Measurements from ENCODE around the gene GNAI3.

The GNAI3 gene

DNA sequence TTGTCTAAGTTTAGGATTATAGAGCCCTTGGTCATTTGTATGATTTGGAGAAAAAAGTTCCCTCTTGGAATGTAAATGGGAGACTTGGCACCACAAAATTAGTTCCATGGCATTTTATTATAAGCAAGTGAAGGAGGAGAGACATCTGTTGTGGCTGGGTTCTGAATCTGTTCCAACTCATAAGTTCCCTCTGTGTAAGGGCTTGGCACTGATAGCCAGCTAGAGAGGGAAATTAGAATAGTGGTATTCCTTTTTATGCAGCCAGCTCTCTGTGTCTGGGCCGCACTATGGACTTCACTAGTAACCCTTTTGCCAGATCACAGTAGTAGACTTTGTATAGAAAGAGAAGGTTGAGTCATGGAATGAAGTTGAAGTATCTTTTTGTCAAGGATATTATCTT lies 31.1 kb downstream of the GNAI3 start:
- no peak for TF ChIP-seq ZC3H10 (CRISPR knock-in tag; IDR thresholded peaks at IDR 0.05)
- TF ChIP-seq OSR1 (CRISPR knock-in tag; IDR thresholded peaks at IDR 0.05) = no peak
- no peak for ATAC-seq

DNA sequence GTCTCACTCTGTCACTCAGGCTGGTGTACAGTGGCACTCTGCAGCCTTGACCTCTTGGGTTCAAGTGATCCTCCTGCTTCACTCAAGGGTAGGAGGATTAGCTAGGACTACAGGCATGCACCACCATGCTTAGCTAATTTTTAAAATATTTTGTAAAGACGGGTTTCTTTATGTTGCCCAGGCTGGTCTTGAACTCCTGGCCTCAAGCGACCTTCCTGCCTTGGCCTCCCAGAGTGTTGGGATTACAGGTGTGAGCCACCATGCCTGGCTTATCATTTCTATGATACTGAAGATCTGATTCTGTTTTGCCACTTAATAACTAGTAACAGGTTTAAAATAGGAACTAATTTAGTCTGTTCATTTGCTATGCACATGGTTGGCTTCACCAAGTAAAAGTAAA lies 33.6 kb downstream of the GNAI3 start:
- ATAC-seq = no peak
- TF ChIP-seq, protein P1, sequence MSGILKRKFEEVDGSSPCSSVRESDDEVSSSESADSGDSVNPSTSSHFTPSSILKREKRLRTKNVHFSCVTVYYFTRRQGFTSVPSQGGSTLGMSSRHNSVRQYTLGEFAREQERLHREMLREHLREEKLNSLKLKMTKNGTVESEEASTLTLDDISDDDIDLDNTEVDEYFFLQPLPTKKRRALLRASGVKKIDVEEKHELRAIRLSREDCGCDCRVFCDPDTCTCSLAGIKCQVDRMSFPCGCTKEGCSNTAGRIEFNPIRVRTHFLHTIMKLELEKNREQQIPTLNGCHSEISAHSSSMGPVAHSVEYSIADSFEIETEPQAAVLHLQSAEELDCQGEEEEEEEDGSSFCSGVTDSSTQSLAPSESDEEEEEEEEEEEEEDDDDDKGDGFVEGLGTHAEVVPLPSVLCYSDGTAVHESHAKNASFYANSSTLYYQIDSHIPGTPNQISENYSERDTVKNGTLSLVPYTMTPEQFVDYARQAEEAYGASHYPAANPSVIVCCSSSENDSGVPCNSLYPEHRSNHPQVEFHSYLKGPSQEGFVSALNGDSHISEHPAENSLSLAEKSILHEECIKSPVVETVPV (CRISPR knock-in tag; IDR thresholded peaks at IDR 0.05) = no peak
- TF ChIP-seq ARNTL (CRISPR knock-in tag; IDR thresholded peaks at IDR 0.05; ENCODE audit: borderline replicate concordance, low read depth) = no peak

DNA sequence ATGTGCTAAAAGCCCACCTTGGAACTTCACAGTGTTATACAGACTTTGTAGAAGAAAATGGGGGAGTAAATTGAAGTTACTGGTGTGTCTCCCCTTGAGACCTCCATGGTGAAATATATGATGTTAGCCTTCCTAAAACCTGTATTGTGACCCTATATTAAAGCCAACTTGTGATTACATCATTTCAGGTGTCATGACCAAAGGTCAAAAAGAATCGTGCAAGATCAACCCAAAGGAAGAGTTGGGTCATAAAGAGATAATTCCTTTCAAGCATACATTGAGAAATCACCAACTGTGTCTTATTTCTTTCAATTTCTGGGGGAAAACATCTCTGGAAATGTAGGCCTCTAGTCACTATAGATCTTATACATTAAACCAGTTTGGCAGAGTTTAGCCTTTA lies 36.4 kb downstream of the GNAI3 start:
- TF ChIP-seq ZFP30 (CRISPR knock-in tag; IDR thresholded peaks at IDR 0.05) = no peak
- no peak for TF ChIP-seq ZNF565 (CRISPR knock-in tag; conservative IDR thresholded peaks at IDR 0.05; ENCODE audit: low read depth)
- ATAC-seq = no peak

DNA sequence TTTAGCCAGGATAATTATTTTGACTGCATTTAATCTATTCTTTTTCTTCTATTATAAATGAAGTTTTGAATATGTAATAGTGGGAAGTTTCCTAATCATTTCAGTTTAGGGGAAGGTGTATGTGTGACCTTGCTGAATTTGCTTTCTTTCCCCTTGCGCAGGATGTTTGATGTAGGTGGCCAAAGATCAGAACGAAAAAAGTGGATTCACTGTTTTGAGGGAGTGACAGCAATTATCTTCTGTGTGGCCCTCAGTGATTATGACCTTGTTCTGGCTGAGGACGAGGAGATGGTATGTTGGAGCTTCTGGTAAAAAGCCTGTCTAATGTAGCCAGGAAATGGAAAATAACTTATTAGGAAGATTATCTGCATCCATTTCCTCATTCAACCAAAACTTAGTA lies 37.6 kb downstream of the GNAI3 start:
- no peak for ATAC-seq
- TF ChIP-seq RARB (CRISPR knock-in tag; IDR thresholded peaks at IDR 0.05) = no peak
- TF ChIP-seq, protein P1 (CRISPR knock-in tag; IDR thresholded peaks at IDR 0.05) = no peak
- TF ChIP-seq ISL1 (CRISPR knock-in tag; IDR thresholded peaks at IDR 0.05) = no peak
- no peak for TF ChIP-seq GLIS3 (CRISPR knock-in tag; IDR thresholded peaks at IDR 0.05)
- no peak for TF ChIP-seq ZNF565 (CRISPR knock-in tag; conservative IDR thresholded peaks at IDR 0.05; ENCODE audit: low read depth)
- no peak for TF ChIP-seq ZC3H10 (CRISPR knock-in tag; IDR thresholded peaks at IDR 0.05)
- TF ChIP-seq BACH2 (CRISPR knock-in tag; IDR thresholded peaks at IDR 0.05; ENCODE audit: borderline replicate concordance) = no peak
- TF ChIP-seq ZNF70 (CRISPR knock-in tag; IDR thresholded peaks at IDR 0.05) = no peak
- TF ChIP-seq CSDC2 (CRISPR knock-in tag; IDR thresholded peaks at IDR 0.05) = no peak
- TF ChIP-seq SNAI2 (CRISPR knock-in tag; IDR thresholded peaks at IDR 0.05) = no peak
- no peak for TF ChIP-seq TCF4 (CRISPR knock-in tag; IDR thresholded peaks at IDR 0.05; ENCODE audit: borderline replicate concordance)
- no peak for TF ChIP-seq ZFP30 (CRISPR knock-in tag; IDR thresholded peaks at IDR 0.05)
- TF ChIP-seq TOX (CRISPR knock-in tag; IDR thresholded peaks at IDR 0.05; ENCODE audit: borderline replicate concordance) = no peak
- TF ChIP-seq, protein P2, sequence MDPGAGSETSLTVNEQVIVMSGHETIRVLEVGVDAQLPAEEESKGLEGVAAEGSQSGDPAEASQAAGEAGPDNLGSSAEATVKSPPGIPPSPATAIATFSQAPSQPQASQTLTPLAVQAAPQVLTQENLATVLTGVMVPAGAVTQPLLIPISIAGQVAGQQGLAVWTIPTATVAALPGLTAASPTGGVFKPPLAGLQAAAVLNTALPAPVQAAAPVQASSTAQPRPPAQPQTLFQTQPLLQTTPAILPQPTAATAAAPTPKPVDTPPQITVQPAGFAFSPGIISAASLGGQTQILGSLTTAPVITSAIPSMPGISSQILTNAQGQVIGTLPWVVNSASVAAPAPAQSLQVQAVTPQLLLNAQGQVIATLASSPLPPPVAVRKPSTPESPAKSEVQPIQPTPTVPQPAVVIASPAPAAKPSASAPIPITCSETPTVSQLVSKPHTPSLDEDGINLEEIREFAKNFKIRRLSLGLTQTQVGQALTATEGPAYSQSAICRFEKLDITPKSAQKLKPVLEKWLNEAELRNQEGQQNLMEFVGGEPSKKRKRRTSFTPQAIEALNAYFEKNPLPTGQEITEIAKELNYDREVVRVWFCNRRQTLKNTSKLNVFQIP (CRISPR knock-in tag; IDR thresholded peaks at IDR 0.05; ENCODE audit: borderline replicate concordance, low read depth) = no peak
- TF ChIP-seq, protein P3, sequence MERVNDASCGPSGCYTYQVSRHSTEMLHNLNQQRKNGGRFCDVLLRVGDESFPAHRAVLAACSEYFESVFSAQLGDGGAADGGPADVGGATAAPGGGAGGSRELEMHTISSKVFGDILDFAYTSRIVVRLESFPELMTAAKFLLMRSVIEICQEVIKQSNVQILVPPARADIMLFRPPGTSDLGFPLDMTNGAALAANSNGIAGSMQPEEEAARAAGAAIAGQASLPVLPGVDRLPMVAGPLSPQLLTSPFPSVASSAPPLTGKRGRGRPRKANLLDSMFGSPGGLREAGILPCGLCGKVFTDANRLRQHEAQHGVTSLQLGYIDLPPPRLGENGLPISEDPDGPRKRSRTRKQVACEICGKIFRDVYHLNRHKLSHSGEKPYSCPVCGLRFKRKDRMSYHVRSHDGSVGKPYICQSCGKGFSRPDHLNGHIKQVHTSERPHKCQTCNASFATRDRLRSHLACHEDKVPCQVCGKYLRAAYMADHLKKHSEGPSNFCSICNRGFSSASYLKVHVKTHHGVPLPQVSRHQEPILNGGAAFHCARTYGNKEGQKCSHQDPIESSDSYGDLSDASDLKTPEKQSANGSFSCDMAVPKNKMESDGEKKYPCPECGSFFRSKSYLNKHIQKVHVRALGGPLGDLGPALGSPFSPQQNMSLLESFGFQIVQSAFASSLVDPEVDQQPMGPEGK (CRISPR knock-in tag; IDR thresholded peaks at IDR 0.05; ENCODE audit: borderline replicate concordance) = no peak
- no peak for TF ChIP-seq OSR1 (CRISPR knock-in tag; IDR thresholded peaks at IDR 0.05)
- TF ChIP-seq ESRRG (CRISPR knock-in tag; IDR thresholded peaks at IDR 0.05) = no peak
- no peak for TF ChIP-seq ZFP3 (CRISPR knock-in tag; IDR thresholded peaks at IDR 0.05)

DNA sequence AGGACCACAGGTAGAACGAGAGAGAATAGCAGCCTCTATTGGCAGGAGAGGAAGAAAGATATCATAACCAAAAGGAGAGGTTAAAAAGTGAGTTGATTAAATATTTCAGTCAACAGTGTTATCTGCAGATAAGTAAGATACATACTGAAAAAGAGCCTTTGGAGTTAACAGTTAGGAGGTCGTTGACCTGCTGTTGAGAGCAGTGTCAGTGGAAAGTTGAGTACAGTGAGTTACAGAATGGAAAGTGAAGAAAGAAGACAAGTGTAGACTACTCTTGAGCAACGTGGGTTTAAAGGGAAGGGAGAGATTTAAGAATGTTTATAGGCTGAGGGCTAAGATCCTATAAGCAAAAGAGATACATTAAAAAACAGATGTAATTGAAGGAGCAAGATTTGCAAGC lies 40.8 kb downstream of the GNAI3 start:
- no peak for ATAC-seq
- TF ChIP-seq ZFP3 (CRISPR knock-in tag; IDR thresholded peaks at IDR 0.05) (no peak), ISL1 (CRISPR knock-in tag; IDR thresholded peaks at IDR 0.05) (no peak), ZNF565 (CRISPR knock-in tag; conservative IDR thresholded peaks at IDR 0.05; ENCODE audit: low read depth) (no peak), PPARA (CRISPR knock-in tag; IDR thresholded peaks at IDR 0.05; ENCODE audit: borderline replicate concordance) (no peak)
- TF ChIP-seq, protein P3 (CRISPR knock-in tag; IDR thresholded peaks at IDR 0.05; ENCODE audit: borderline replicate concordance) = no peak
- TF ChIP-seq, protein P1 (CRISPR knock-in tag; IDR thresholded peaks at IDR 0.05) = no peak
- TF ChIP-seq, protein P4, sequence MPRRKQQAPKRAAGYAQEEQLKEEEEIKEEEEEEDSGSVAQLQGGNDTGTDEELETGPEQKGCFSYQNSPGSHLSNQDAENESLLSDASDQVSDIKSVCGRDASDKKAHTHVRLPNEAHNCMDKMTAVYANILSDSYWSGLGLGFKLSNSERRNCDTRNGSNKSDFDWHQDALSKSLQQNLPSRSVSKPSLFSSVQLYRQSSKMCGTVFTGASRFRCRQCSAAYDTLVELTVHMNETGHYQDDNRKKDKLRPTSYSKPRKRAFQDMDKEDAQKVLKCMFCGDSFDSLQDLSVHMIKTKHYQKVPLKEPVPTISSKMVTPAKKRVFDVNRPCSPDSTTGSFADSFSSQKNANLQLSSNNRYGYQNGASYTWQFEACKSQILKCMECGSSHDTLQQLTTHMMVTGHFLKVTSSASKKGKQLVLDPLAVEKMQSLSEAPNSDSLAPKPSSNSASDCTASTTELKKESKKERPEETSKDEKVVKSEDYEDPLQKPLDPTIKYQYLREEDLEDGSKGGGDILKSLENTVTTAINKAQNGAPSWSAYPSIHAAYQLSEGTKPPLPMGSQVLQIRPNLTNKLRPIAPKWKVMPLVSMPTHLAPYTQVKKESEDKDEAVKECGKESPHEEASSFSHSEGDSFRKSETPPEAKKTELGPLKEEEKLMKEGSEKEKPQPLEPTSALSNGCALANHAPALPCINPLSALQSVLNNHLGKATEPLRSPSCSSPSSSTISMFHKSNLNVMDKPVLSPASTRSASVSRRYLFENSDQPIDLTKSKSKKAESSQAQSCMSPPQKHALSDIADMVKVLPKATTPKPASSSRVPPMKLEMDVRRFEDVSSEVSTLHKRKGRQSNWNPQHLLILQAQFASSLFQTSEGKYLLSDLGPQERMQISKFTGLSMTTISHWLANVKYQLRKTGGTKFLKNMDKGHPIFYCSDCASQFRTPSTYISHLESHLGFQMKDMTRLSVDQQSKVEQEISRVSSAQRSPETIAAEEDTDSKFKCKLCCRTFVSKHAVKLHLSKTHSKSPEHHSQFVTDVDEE (CRISPR knock-in tag; IDR thresholded peaks at IDR 0.05) = no peak
